ENCODE results near the gene PDZD7. TPM values are rescaled to one million over a fixed set of nuclear protein-coding genes. Genes with fewer than 3 reads are reported as not detected.
A peak's percentile ranks its signal among the peaks of the same experiment; 100 is the strongest.

PDZD7 gene
- total RNA-seq, 1 experiment from 2014 or later, result 1.8 TPM

- Histone ChIP-seq H3K36me3 (ENCODE audit: control insufficient read depth, insufficient read depth, low read length) (no peaks in the 10 kb centered on the region), H3K4me1 (ENCODE audit: control insufficient read depth, insufficient read depth, low read length) (peaks cover 24% of the 10 kb centered on the region), H3K9me3 (ENCODE audit: control insufficient read depth, insufficient read depth, low read depth, low read length) (no peaks in the 10 kb centered on the region), H3K4me3 (ENCODE audit: low read depth in 2 of 2, low read length in 2 of 2) (peak overlapping the region; percentile 27 to 57), H3K27me3 (ENCODE audit: control insufficient read depth, insufficient read depth, low read length) (no peaks in the 10 kb centered on the region), H3K27ac (ENCODE audit: low read length) (peak overlapping the region; percentile 64; the same call in 1 of the 2 replicates)
- TF ChIP-seq TCF7L2 (IDR thresholded peaks at IDR 0.05; ENCODE audit: low read depth, low read length) (no peak), CTCF (IDR thresholded peaks at IDR 0.05) (peak; percentile 99)
- no peak for DNase-seq (ENCODE audit: low read depth, low spot score)
- peak; percentile 87 for ATAC-seq
- ChIA-PET CTCF (interaction anchor here (0.6 to 3.9 kb wide), 16 partner anchors 8 to 91 kb away, joined by 3 to 49 read pairs (median 4); partner anchors contain the start of gene KAZALD1), POLR2A (interaction anchor here (0.6 to 0.7 kb wide), 2 partner anchors 30 to 53 kb away, joined by 3 to 8 read pairs; no protein-coding TSS in a partner anchor)
- intact Hi-C loops (cut with micrococcal nuclease; ENCODE audit: unreplicated experiment) (no loop called here), in situ Hi-C loops (cut with HindIII; ENCODE audit: low pct_unique_long_range_greater_than_20kb, low sequenced_read_pairs) (no loop called here)
- BruUV-seq (replicated peaks), result no TSS peak
These were observed 19.5 kb upstream of the PDZD7 start for GRCh38 chr10:101050208-101051069.

- Histone ChIP-seq H3K27me3 (ENCODE audit: control insufficient read depth, insufficient read depth, low read length) (no peaks in the 10 kb centered on the region), H3K4me1 (ENCODE audit: control insufficient read depth, insufficient read depth, low read length) (peaks cover 32% of the 10 kb centered on the region), H3K9me3 (ENCODE audit: control insufficient read depth, insufficient read depth, low read depth, low read length) (no peaks in the 10 kb centered on the region), H3K36me3 (ENCODE audit: control insufficient read depth, insufficient read depth, low read length) (no peaks in the 10 kb centered on the region), H3K27ac (ENCODE audit: low read length) (no peak overlapping the region), H3K4me3 (ENCODE audit: low read depth in 2 of 2, low read length in 2 of 2) (no peak overlapping the region)
- CTCF ChIA-PET, result no interaction called here
- no TSS peak for BruUV-seq (replicated peaks)
- DNase-seq (ENCODE audit: low read depth, low spot score), result no peak
- intact Hi-C loops (cut with micrococcal nuclease; ENCODE audit: unreplicated experiment) (loop anchor here (10.0 kb wide), 1 partner anchor 97 kb away; no protein-coding TSS in a partner anchor), in situ Hi-C loops (cut with HindIII; ENCODE audit: low pct_unique_long_range_greater_than_20kb, low sequenced_read_pairs) (no loop called here)
- no peak for ATAC-seq
- POLR2A ChIA-PET, result no interaction called here
- TF ChIP-seq SIN3A (IDR thresholded peaks at IDR 0.05; ENCODE audit: borderline replicate concordance, insufficient read depth, low read depth, low read length) (no peak), REST (IDR thresholded peaks at IDR 0.05; ENCODE audit: insufficient read depth in 1 of 2, low read depth in 2 of 2, low read length in 1 of 2) (no peak), POLR2AphosphoS5 (IDR thresholded peaks at IDR 0.05; ENCODE audit: low read depth, low read length) (no peak), TCF7L2 (IDR thresholded peaks at IDR 0.05; ENCODE audit: low read depth, low read length) (no peak), CTCF (IDR thresholded peaks at IDR 0.05) (no peak)
These were observed 17.3 kb upstream of the PDZD7 start for GRCh38 chr10:101047961-101048892.
